Activated T-helper 17 cell treated with anti-CD3 and anti-CD28 coated beads, Interleukin-2, amount 50 U/mL, for 72 hours (primary cell): ENCODE measurements around the gene ATP13A2. TPM values are rescaled to one million over a fixed set of nuclear protein-coding genes. Genes with fewer than 3 reads are reported as not detected.
A peak's percentile ranks its signal among the peaks of the same experiment; 100 is the strongest.

ENCODE experiments used
- ATAC-seq: fragments of 150-1000 bp; cut with Tn5 transposase; replicated peaks from 2 replicates; pipeline ENCODE4 v1.10.0; 2021; ENCODE audit warnings: mild to moderate bottlenecking, moderate library complexity
- H3K27ac Mint-ChIP-seq: one replicate; pipeline ENCODE4 v1.8.0; 2022; ENCODE audit warnings: mixed read lengths
- H3K27me3 Mint-ChIP-seq: one replicate; pipeline ENCODE4 v1.8.0; 2022; ENCODE audit warnings: mixed read lengths
- H3K36me3 Mint-ChIP-seq: one replicate; pipeline ENCODE4 v1.8.0; 2022; ENCODE audit warnings: low read depth, mild to moderate bottlenecking, mixed read lengths
- H3K4me1 Mint-ChIP-seq: one replicate; pipeline ENCODE4 v1.8.0; 2022; ENCODE audit warnings: mixed read lengths
- H3K4me3 Mint-ChIP-seq: one replicate; pipeline ENCODE4 v1.8.0; 2022; ENCODE audit warnings: mild to moderate bottlenecking, mixed read lengths
- H3K9me3 Mint-ChIP-seq: one replicate; pipeline ENCODE4 v1.8.0; 2022; ENCODE audit warnings: mixed read lengths
- total RNA-seq, 2 donors: library from RNA; stranded (reverse); gene quantifications; one replicate each; pipeline ENCODE4 v1.2.3, GENCODE V29; 2022

Gene ATP13A2
- total RNA-seq, 2 donors from 2014 or later, result 24.2 to 51.7 TPM

DNA sequence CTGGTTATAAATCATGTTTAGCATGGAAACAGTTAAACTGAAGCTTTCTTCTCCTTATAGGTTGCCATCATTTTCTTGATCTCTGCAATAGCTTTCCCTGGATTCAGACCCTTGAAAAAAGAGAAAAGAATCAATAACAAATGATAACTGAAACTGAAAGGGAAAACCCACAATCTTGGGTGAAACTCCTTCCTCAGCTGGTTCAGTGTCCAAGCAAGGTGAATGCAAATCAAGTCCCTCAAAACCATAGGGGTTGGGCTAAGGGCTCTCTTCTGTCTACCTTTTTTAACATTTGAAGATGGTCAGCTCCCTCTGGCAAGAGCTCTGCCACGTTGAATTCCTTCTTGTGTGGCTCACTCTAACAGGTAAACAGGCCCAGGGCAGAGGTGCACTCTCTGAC, 7.1 kb upstream of the ATP13A2 start:
- Mint-ChIP-seq H3K9me3 (no peaks in the 10 kb centered on the region), H3K36me3 (peaks cover 72% of the 10 kb centered on the region), H3K27me3 (no peaks in the 10 kb centered on the region), H3K27ac (peak overlapping the region; percentile 86), H3K4me1 (peaks cover 8% of the 10 kb centered on the region), H3K4me3 (no peak overlapping the region)
- ATAC-seq, result no peak

GRCh38 chr1:17017435-17017834, 5.7 kb upstream of the ATP13A2 start:
- no peak overlapping the region for H3K27ac Mint-ChIP-seq
- no peak for ATAC-seq
- H3K36me3 Mint-ChIP-seq, result peaks cover 58% of the 10 kb centered on the region
- H3K27me3 Mint-ChIP-seq, result no peaks in the 10 kb centered on the region
- H3K4me3 Mint-ChIP-seq, result no peak overlapping the region
- H3K9me3 Mint-ChIP-seq, result no peaks in the 10 kb centered on the region
- peaks cover 8% of the 10 kb centered on the region for H3K4me1 Mint-ChIP-seq

GRCh38 chr1:17016317-17016661, 4.6 kb upstream of the ATP13A2 start:
- ATAC-seq, result no peak
- H3K27me3 Mint-ChIP-seq, result no peaks in the 10 kb centered on the region
- H3K4me1 Mint-ChIP-seq, result peaks cover 8% of the 10 kb centered on the region
- peaks cover 46% of the 10 kb centered on the region for H3K36me3 Mint-ChIP-seq
- no peak overlapping the region for H3K4me3 Mint-ChIP-seq
- H3K9me3 Mint-ChIP-seq, result no peaks in the 10 kb centered on the region
- no peak overlapping the region for H3K27ac Mint-ChIP-seq

- H3K9me3 Mint-ChIP-seq, result no peaks in the 10 kb centered on the region
- H3K4me3 Mint-ChIP-seq, result no peak overlapping the region
- ATAC-seq, result no peak
- H3K27ac Mint-ChIP-seq, result no peak overlapping the region
- H3K36me3 Mint-ChIP-seq, result peaks cover 32% of the 10 kb centered on the region
- peaks cover 13% of the 10 kb centered on the region for H3K4me1 Mint-ChIP-seq
- H3K27me3 Mint-ChIP-seq, result no peaks in the 10 kb centered on the region
Measured at GRCh38 chr1:17014671-17015567, 3.2 kb upstream of the ATP13A2 start.

DNA sequence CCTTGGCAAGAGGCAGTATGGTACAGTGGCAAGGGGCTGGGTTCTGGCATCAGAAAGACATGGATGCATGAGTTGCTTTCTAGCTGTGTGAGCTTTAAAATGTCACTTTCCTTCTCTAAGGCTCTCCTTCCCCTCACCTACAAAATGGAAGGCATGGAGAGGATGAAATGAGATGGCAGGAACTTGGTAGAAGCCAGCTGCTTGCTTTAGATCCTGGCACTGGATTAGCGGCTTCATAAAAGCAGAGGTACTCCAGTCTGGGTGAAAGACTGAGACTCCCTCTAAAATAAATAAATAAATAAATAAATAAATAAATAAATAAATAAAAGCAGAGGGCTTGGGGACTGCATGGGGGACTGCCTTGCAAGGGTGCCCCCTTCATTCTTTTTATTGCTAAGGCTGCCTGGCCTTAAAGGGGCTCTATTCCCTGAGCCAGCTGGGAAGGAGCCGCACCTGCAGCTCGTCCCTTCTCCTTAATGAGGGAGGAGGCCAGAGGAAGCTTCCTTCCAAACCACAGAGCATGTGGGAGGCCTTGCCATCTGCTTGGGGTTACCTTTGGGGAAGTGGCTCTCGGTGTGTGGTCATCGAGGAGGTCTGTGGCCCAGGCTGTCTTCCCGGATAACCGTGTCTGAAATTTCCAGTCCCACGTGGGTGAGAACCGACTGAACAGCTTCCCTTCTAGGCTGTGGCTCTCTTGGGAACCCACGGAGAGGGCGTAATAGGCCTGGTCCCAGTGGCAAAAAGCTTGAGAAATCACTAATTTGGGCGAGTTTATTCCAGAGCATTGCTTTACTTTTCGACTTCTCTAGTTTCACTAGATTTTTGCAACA, 2.0 kb upstream of the ATP13A2 start:
- Mint-ChIP-seq H3K9me3 (no peaks in the 10 kb centered on the region), H3K27ac (no peak overlapping the region), H3K4me1 (peaks cover 5% of the 10 kb centered on the region), H3K36me3 (peaks cover 20% of the 10 kb centered on the region), H3K4me3 (no peak overlapping the region), H3K27me3 (no peaks in the 10 kb centered on the region)
- ATAC-seq, result no peak

DNA sequence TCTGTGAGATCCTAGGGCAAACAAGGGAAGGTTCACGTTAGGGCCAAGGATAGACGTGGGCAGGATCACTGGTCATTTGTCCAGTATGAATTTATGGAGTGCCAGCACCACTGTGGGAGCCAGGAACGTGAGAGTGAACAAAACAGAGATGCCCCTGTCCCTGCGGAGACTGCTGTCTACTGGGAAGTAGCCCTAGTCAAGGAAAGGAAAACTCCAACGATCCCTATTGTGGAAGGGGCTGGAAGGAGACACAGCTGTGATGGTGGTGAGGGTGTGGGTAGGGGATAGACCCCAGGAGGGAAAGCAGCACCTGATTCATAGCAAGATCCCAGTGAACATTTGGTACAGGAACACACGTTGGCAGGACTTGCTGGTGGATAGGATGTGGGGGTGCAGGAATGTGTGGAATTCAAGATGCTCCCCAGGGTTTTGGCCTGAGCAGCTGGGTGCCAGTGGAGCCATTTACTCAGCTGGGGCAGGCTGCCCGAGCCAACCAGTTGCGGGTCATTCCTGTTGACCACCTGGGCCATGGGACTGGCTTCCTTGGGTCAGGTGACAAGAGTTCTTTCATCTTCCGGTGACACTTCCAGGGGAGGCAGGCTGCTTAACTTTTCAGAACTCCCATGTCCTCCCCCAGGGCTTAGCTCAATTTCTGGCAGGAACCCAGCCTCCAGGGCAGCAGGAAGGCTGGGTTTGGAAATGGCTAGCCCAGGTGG, 1.2 kb upstream of the ATP13A2 start:
- Mint-ChIP-seq H3K4me3 (peak overlapping the region; percentile 79), H3K27ac (peak overlapping the region; percentile 34), H3K36me3 (peaks cover 13% of the 10 kb centered on the region), H3K27me3 (no peaks in the 10 kb centered on the region), H3K4me1 (peaks cover 5% of the 10 kb centered on the region), H3K9me3 (no peaks in the 10 kb centered on the region)
- ATAC-seq, result no peak

DNA sequence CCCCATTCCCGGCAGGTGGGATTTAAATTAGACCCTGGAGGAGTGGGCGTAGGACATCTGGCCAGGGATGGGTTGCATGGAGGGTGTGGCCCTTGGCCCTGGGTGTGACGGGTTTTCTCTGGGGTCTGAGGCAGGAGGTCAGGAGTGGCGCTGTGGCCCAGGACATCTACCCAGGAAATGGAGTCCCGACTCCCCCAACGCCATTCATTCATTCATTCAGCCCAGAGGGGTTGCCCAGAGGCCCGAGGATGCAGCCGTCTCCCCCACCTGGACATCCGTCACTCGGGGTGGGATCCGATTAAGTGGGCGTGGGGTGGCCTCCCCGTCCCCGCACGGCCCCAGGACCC, 663 bp downstream of the ATP13A2 start:
- no peaks in the 10 kb centered on the region for H3K9me3 Mint-ChIP-seq
- H3K4me1 Mint-ChIP-seq, result peaks cover 5% of the 10 kb centered on the region
- H3K27ac Mint-ChIP-seq, result peak overlapping the region; percentile 46
- ATAC-seq, result peak; percentile 1
- no peaks in the 10 kb centered on the region for H3K36me3 Mint-ChIP-seq
- peak overlapping the region; percentile 84 for H3K4me3 Mint-ChIP-seq
- H3K27me3 Mint-ChIP-seq, result no peaks in the 10 kb centered on the region

GRCh38 chr1:17009706-17010105, 2.0 kb downstream of the ATP13A2 start:
- H3K36me3 Mint-ChIP-seq, result no peaks in the 10 kb centered on the region
- H3K4me3 Mint-ChIP-seq, result peak overlapping the region; percentile 84
- no peak overlapping the region for H3K27ac Mint-ChIP-seq
- no peak for ATAC-seq
- H3K9me3 Mint-ChIP-seq, result no peaks in the 10 kb centered on the region
- no peaks in the 10 kb centered on the region for H3K27me3 Mint-ChIP-seq
- H3K4me1 Mint-ChIP-seq, result peaks cover 5% of the 10 kb centered on the region

GRCh38 chr1:17008208-17008855, 3.4 kb downstream of the ATP13A2 start:
- H3K36me3 Mint-ChIP-seq, result peaks cover 13% of the 10 kb centered on the region
- H3K9me3 Mint-ChIP-seq, result no peaks in the 10 kb centered on the region
- H3K4me3 Mint-ChIP-seq, result no peak overlapping the region
- ATAC-seq, result no peak
- peaks cover 5% of the 10 kb centered on the region for H3K4me1 Mint-ChIP-seq
- H3K27me3 Mint-ChIP-seq, result no peaks in the 10 kb centered on the region
- H3K27ac Mint-ChIP-seq, result no peak overlapping the region

DNA sequence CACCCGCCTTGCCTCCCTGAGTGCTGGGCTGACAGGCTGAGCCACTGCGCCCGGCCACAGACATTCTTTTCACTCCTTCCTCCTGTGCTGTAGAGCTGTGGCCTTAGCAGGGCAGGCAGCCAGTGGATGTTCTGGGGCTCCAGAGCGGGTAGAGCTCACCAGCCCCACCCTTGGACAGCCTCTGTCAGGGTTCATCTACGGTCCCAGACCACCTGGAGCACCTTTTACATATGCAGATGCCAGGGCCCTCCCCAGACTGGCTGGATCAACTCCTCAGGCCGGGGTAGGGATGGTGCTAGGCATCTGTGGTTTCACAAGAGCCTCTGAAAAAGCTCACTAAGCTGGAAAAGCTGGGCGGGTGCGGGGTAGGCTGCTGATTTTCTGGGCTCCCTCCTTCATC, 4.6 kb downstream of the ATP13A2 start:
- H3K27me3 Mint-ChIP-seq, result no peaks in the 10 kb centered on the region
- no peaks in the 10 kb centered on the region for H3K9me3 Mint-ChIP-seq

GRCh38 chr1:17005365-17005740, 6.4 kb downstream of the ATP13A2 start:
- Mint-ChIP-seq H3K27me3 (no peaks in the 10 kb centered on the region), H3K4me3 (no peak overlapping the region), H3K9me3 (no peaks in the 10 kb centered on the region)

More for the DNA sequence above, 4.6 kb downstream of the ATP13A2 start:
- peaks cover 5% of the 10 kb centered on the region for H3K4me1 Mint-ChIP-seq
- no peak overlapping the region for H3K4me3 Mint-ChIP-seq
- H3K27ac Mint-ChIP-seq, result no peak overlapping the region
- peaks cover 24% of the 10 kb centered on the region for H3K36me3 Mint-ChIP-seq
- ATAC-seq, result no peak

GRCh38 chr1:17004466-17005364, 7.0 kb downstream of the ATP13A2 start:
- H3K27ac Mint-ChIP-seq, result no peak overlapping the region
- no peak for ATAC-seq
- H3K36me3 Mint-ChIP-seq, result peaks cover 42% of the 10 kb centered on the region
- no peaks in the 10 kb centered on the region for H3K27me3 Mint-ChIP-seq
- no peak overlapping the region for H3K4me3 Mint-ChIP-seq
- no peaks in the 10 kb centered on the region for H3K4me1 Mint-ChIP-seq
- no peaks in the 10 kb centered on the region for H3K9me3 Mint-ChIP-seq

More at GRCh38 chr1:17005365-17005740, 6.4 kb downstream of the ATP13A2 start:
- no peak overlapping the region for H3K27ac Mint-ChIP-seq
- peaks cover 40% of the 10 kb centered on the region for H3K36me3 Mint-ChIP-seq
- no peak for ATAC-seq
- peaks cover 3% of the 10 kb centered on the region for H3K4me1 Mint-ChIP-seq

GRCh38 chr1:17002524-17002902, 9.2 kb downstream of the ATP13A2 start:
- peaks cover 62% of the 10 kb centered on the region for H3K36me3 Mint-ChIP-seq
- H3K9me3 Mint-ChIP-seq, result no peaks in the 10 kb centered on the region
- H3K4me1 Mint-ChIP-seq, result no peaks in the 10 kb centered on the region
- no peak for ATAC-seq
- H3K4me3 Mint-ChIP-seq, result no peak overlapping the region
- no peaks in the 10 kb centered on the region for H3K27me3 Mint-ChIP-seq
- no peak overlapping the region for H3K27ac Mint-ChIP-seq
